AG04449 (cell line): ENCODE results near the gene ZNF438.
"Not testable (repeated sequence)": the region's sequence is repeated elsewhere in the genome, so short reads cannot be mapped to it uniquely, and the experiment has no call there.

ENCODE experiments used
- CTCF ChIA-PET: fragments of 350-600 bp; formaldehyde crosslinking; extraction: SDS; loops from one replicate; lab custom pipeline; 2021; ENCODE audit warnings: antibody characterized with exemption; lab: Yijun Ruan, JAX
- POLR2A ChIA-PET: fragments of 400-600, 350-600 bp; formaldehyde crosslinking; extraction: SDS; loops from one replicate; lab custom pipeline; 2020; ENCODE audit warnings: antibody characterized with exemption, inconsistent platforms; lab: Yijun Ruan, JAX
- DNase-seq: peaks from one replicate; pipeline ENCODE4 v3.0.0-alpha.2; 2010; ENCODE audit warnings: low read depth, low spot score
- H3K4me3 ChIP-seq: 2 replicates; pipeline ENCODE4 v1.5.1; 2011; ENCODE audit warnings: low read depth, mild to moderate bottlenecking, control low read depth, low read length
- CTCF ChIP-seq: IDR thresholded peaks from one replicate; pipeline ENCODE4 v1.5.1; 2011; ENCODE audit warnings: mild to moderate bottlenecking, moderate library complexity, low read length, control low read depth, inconsistent platforms; ENCODE audit not compliant: insufficient read depth; ENCODE audit errors: missing control alignments

ZNF438 gene

GRCh38 chr10:31058795-31059703 is 27.4 kb upstream of the ZNF438 start:
- ChIA-PET CTCF (interaction anchor here (1.3 kb wide), 1 partner anchor 14 kb away, joined by 3 read pairs; no protein-coding TSS in a partner anchor), POLR2A (no interaction called here)
- no peak for DNase-seq
- H3K4me3 ChIP-seq, result no peak overlapping the region
- TF ChIP-seq CTCF, result no peak

DNA sequence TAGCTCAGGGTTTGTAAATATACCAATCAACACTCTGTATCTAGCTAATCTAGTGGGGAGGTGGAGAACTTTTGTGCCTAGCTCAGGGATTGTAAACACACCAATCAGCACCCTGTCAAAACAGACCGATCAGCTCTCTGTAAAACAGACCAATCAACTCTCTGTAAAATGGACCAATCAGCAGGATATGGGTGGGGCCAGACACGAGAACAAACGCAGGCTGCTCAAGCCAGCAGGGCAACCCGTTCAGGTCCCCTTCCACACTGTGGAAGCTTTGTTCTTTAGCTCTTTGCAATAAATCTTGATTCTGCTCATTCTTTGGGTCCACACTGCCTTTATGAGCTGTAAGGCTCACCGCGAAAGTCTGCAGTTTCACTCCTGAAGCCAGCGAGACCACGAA is 25.0 kb upstream of the ZNF438 start:
- POLR2A ChIA-PET, H3K4me3 ChIP-seq, CTCF ChIA-PET, DNase-seq: not testable (repeated sequence)

DNA sequence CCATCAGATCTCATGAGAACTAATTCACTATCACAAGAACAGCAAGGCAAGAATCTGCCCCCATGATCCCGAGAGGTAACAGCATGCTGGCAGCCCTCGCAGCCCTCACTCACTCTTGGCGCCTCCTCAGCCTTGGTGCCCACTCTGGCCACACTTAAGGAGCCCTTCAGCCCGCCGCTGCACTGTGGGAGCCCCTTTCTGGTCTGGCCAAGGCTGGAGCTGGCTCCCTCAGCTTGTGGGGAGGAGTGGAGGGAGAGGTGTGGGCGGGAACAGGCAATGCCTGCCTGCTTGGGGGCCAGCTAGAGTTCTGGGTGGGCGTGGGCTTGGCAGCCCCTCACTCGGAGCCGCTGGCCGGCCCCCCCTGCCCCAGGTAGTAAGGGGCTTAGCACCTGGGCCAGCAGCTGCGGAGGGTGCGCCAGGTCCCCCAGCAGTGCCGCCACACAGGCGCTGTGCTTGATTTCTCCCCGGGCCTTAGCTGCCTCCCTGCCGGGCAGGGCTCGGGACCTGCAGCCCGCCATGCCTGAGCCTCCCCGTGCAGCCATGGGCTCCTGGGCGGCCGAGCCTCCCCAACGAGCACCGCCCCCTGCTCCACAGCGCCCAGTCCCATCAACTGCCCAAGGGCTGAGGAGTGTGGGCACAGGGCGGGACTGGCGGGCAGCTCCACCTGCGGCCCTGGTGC is 24.0 kb upstream of the ZNF438 start:
- TF ChIP-seq CTCF, result no peak
- DNase-seq, result no peak
- H3K4me3 ChIP-seq, result no peak overlapping the region
- ChIA-PET CTCF (interaction anchor here (1.1 kb wide), 1 partner anchor 8 kb away, joined by 3 read pairs; no protein-coding TSS in a partner anchor), POLR2A (no interaction called here)

DNA sequence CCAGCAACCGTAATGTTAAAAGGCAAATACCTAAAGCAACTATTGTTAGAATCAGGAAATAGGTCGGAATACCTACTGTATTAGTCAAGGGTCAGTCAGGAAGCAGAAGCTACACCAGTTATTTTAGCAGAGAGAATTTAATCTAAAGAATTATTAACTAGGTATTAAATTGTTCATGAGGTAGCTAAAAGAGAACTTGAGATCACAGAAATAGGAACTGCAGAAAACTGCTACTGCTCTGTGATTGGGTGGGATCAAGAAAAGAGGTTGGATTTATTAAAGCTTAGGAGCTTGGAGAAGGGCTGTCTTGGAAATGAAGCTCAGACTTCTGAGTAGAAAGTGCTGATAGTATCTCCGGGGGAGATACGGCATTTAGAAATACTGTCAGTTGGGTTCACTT is 20.0 kb upstream of the ZNF438 start:
- no peak for TF ChIP-seq CTCF
- ChIA-PET CTCF (interaction anchor here (0.7 kb wide), 1 partner anchor 12 kb away, joined by 3 read pairs; no protein-coding TSS in a partner anchor), POLR2A (interaction anchor here (1.1 kb wide), 1 partner anchor 20 kb away, joined by 4 read pairs; the partner anchor contains the start of gene ZNF438)
- DNase-seq, result no peak
- no peak overlapping the region for H3K4me3 ChIP-seq

DNA sequence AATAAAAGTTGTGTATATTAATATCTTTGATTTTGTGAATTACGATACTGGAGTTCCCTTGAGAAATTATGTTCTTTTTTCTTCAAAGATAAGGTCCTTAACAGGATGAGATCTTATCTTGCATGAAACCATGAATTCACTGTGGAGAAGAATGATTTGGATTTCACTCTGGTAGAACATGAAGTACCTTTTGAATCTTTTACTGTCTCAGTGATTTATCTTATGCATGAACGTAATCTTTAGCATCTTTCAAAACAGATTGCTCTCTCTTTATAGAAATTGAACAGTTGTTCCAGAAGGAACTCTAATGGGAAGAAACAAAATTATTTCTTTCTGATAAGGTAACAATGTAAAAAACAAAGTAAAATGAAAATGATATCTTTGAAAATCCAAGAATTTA is 11.0 kb upstream of the ZNF438 start:
- no peak for DNase-seq
- TF ChIP-seq CTCF, result no peak
- H3K4me3 ChIP-seq, result no peak overlapping the region
- POLR2A ChIA-PET, result no interaction called here
- CTCF ChIA-PET, result no interaction called here

- POLR2A ChIA-PET, result no interaction called here
- H3K4me3 ChIP-seq, result no peak overlapping the region
- CTCF ChIA-PET, result no interaction called here
- no peak for DNase-seq
- TF ChIP-seq CTCF, result no peak
Observed at GRCh38 chr10:31041011-31041410, 9.3 kb upstream of the ZNF438 start.

DNA sequence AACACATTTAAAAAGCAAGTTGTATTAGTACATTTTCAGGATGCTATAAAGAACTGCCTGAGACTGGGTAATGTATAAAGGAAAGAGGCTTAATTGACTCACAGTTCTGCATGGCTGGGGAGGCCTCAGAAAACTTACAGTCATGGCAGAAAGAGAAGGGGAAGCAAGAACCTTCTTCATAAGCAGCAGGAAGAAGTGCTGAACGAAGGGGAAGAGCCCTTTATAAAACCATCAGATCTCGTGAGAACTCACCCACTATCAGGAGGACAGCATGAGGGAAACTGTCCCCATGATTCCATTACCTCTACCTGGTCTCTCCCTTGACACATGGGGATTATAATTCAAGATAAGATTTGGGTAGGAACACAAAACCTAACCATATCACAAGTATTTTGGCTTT is 7.3 kb upstream of the ZNF438 start:
- H3K4me3 ChIP-seq, DNase-seq, POLR2A ChIA-PET: not testable (repeated sequence)
- CTCF ChIA-PET, result interaction anchor here (1.1 to 1.2 kb wide), 2 partner anchors 8 to 13 kb away, joined by 3 to 4 read pairs; partner anchors contain the start of gene ZNF438
